ENCODE measurements around the gene AQP12A.

AQP12A gene

GRCh38 chr2:240741091-240741490 is 49.4 kb downstream of the AQP12A start:
- DNase-seq (ENCODE audit: low read depth in 2 of 2) = no peak

- no peak for DNase-seq (ENCODE audit: low read depth in 2 of 2)
Measured at GRCh38 chr2:240742602-240743095, 51.0 kb downstream of the AQP12A start.

GRCh38 chr2:240745456-240745855 is 53.8 kb downstream of the AQP12A start:
- no peak for DNase-seq (ENCODE audit: low read depth in 2 of 2)

- DNase-seq (ENCODE audit: low read depth in 2 of 2) = no peak
Measured at GRCh38 chr2:240745962-240746361, 54.3 kb downstream of the AQP12A start.

GRCh38 chr2:240746671-240747070 is 55.0 kb downstream of the AQP12A start:
- DNase-seq (ENCODE audit: low read depth in 2 of 2) = no peak

- no peak for DNase-seq (ENCODE audit: low read depth in 2 of 2)
Measured at GRCh38 chr2:240747256-240747655, 55.6 kb downstream of the AQP12A start.

All from stimulated activated CD4-positive, alpha-beta T cell treated with anti-CD3 and anti-CD28 coated beads, Interleukin-4, amount 100 ng/mL, for 48 hours (primary cell).